ENCODE measurements around the gene CCDC92. TPM values are rescaled to one million over a fixed set of nuclear protein-coding genes. Genes with fewer than 3 reads are reported as not detected.

CCDC92 gene
- total RNA-seq, 1 experiment from 2014 or later: 16.8 TPM

GRCh38 chr12:124006846-124007713 is 34.4 kb upstream of the CCDC92 start:
- H3K27me3 Mint-ChIP-seq (ENCODE audit: insufficient read depth, unreplicated experiment): no peaks in the 10 kb centered on the region
- H3K4me1 ChIP-seq: no peaks in the 10 kb centered on the region
- H3K36me3 ChIP-seq (ENCODE audit: control insufficient read depth, insufficient read depth, low read length): peaks cover 2% of the 10 kb centered on the region; the same call in 1 of the 2 replicates
- BruUV-seq (replicated peaks): no TSS peak
- ChIA-PET POLR2A (no interaction called here), CTCF (no interaction called here)
- H3K9me3 Mint-ChIP-seq (ENCODE audit: unreplicated experiment): no peaks in the 10 kb centered on the region
- no peak overlapping the region for H3K27ac Mint-ChIP-seq (ENCODE audit: unreplicated experiment)
- H3K27me3 ChIP-seq (replicated peaks; ENCODE audit: control insufficient read depth, insufficient read depth, low read length): no peaks in the 10 kb centered on the region
- H3K36me3 Mint-ChIP-seq (ENCODE audit: insufficient read depth, unreplicated experiment): peaks cover 43% of the 10 kb centered on the region
- no peak overlapping the region for H3K4me3 Mint-ChIP-seq (ENCODE audit: unreplicated experiment)
- H3K4me3 ChIP-seq (ENCODE audit: low read depth, low read length): no peak overlapping the region
- intact Hi-C loops (cut with micrococcal nuclease; ENCODE audit: unreplicated experiment): no loop called here
- DNase-seq: no peak
- no peaks in the 10 kb centered on the region for H3K9me3 ChIP-seq
- no peaks in the 10 kb centered on the region for H3K4me1 Mint-ChIP-seq (ENCODE audit: low read depth, unreplicated experiment)
- TF ChIP-seq CTCF (IDR thresholded peaks at IDR 0.05; ENCODE audit: insufficient read depth in 1 of 2, low read depth in 1 of 2, low read length in 1 of 2, severe bottlenecking in 1 of 2, unreplicated experiment in 1 of 2): no peak

DNA sequence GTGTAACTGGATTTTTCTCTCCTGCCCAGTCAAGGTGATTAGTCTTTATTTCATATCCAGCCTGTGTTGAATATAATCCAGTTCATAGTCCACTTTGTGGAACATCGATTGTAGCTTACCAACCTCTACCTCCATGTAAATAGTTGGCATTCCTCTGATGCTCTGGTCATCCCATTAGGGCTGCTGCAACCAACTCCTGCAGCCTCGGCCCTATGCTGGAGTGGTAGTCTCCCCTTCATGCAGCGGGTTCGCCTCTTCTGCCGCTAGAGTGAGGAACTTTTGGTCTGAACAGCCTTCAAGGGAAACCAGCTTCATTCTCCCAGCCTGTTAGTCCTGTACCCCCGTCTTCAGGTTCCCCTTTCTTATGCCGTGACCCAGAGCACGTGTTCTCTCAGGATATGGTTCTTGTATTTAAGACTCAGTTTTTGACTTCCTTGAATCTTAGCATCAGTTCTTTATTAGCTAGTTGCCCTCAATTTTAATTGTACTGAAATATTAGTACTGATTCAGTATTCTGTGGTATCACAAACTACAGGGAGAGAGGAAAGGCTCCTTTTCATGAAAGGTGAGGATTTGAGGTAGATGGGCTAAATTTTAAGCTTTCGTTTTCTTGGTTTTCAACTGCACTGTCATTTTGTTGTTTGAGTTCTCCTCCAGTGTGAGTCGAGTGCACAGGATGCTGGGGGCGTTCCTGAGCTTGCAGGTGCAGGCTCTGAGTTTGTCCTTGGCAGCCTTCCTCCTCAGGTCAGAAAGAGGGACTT is 33.6 kb upstream of the CCDC92 start:
- Histone ChIP-seq H3K9me3 (no peaks in the 10 kb centered on the region), H3K4me3 (ENCODE audit: low read depth, low read length) (no peak overlapping the region), H3K27me3 (replicated peaks; ENCODE audit: control insufficient read depth, insufficient read depth, low read length) (no peaks in the 10 kb centered on the region), H3K4me1 (no peaks in the 10 kb centered on the region), H3K36me3 (ENCODE audit: control insufficient read depth, insufficient read depth, low read length) (peaks cover 6% of the 10 kb centered on the region)
- intact Hi-C loops (cut with micrococcal nuclease; ENCODE audit: unreplicated experiment): no loop called here
- Mint-ChIP-seq H3K4me3 (ENCODE audit: unreplicated experiment) (no peak overlapping the region), H3K9me3 (ENCODE audit: unreplicated experiment) (no peaks in the 10 kb centered on the region), H3K4me1 (ENCODE audit: low read depth, unreplicated experiment) (no peaks in the 10 kb centered on the region), H3K27me3 (ENCODE audit: insufficient read depth, unreplicated experiment) (no peaks in the 10 kb centered on the region), H3K36me3 (ENCODE audit: insufficient read depth, unreplicated experiment) (peaks cover 37% of the 10 kb centered on the region), H3K27ac (ENCODE audit: unreplicated experiment) (no peak overlapping the region)
- POLR2A ChIA-PET: no interaction called here
- CTCF ChIA-PET: no interaction called here
- no peak for TF ChIP-seq CTCF (IDR thresholded peaks at IDR 0.05; ENCODE audit: insufficient read depth in 1 of 2, low read depth in 1 of 2, low read length in 1 of 2, severe bottlenecking in 1 of 2, unreplicated experiment in 1 of 2)
- no peak for DNase-seq
- no TSS peak for BruUV-seq (replicated peaks)

DNA sequence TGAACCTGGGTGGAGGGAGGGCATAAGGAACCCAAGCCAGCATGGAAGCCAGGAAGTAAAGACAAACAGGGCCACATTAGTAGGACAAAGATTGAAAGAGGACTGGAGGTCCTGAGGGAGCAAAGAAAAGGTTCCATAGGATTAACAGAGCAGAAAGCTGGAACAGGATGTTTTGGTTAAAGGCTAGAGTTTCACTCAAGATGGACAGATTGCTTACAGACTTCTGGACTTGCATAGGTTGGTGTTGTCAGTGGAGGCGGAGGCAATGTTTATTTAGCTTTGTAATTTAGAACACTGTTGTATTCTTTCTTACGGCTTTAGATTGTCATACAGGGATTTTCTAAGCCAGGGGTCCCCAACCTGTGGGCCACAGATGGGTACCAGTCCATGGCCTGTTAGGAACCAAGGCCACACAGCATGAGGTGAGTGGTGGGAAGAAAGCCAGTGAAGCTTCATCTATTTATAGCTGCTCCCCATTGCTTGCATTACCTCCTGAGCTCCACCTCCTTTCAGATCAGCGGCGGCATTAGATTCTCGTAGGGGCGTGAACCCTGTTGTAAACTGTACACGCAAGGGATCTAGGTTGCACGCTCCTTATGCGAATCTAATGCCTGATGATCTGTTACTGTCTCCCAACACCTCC is 31.7 kb upstream of the CCDC92 start:
- intact Hi-C loops (cut with micrococcal nuclease; ENCODE audit: unreplicated experiment): no loop called here
- no peak overlapping the region for H3K4me3 ChIP-seq (ENCODE audit: low read depth, low read length)
- Mint-ChIP-seq H3K27ac (ENCODE audit: unreplicated experiment) (no peak overlapping the region), H3K4me3 (ENCODE audit: unreplicated experiment) (no peak overlapping the region), H3K9me3 (ENCODE audit: unreplicated experiment) (no peaks in the 10 kb centered on the region), H3K27me3 (ENCODE audit: insufficient read depth, unreplicated experiment) (no peaks in the 10 kb centered on the region), H3K4me1 (ENCODE audit: low read depth, unreplicated experiment) (no peaks in the 10 kb centered on the region), H3K36me3 (ENCODE audit: insufficient read depth, unreplicated experiment) (peaks cover 28% of the 10 kb centered on the region)
- H3K9me3 ChIP-seq: no peaks in the 10 kb centered on the region
- H3K27me3 ChIP-seq (replicated peaks; ENCODE audit: control insufficient read depth, insufficient read depth, low read length): no peaks in the 10 kb centered on the region
- DNase-seq: no peak
- no TSS peak for BruUV-seq (replicated peaks)
- peaks cover 4% of the 10 kb centered on the region for H3K36me3 ChIP-seq (ENCODE audit: control insufficient read depth, insufficient read depth, low read length)
- ChIA-PET POLR2A (interaction anchor here (0.5 kb wide), 1 partner anchor 817 kb away, joined by 8 read pairs; no protein-coding TSS in a partner anchor), CTCF (no interaction called here)
- TF ChIP-seq CTCF (IDR thresholded peaks at IDR 0.05; ENCODE audit: insufficient read depth in 1 of 2, low read depth in 1 of 2, low read length in 1 of 2, severe bottlenecking in 1 of 2, unreplicated experiment in 1 of 2): no peak
- H3K4me1 ChIP-seq: no peaks in the 10 kb centered on the region
